MM.1S (cell line): ENCODE results near the gene SPINT2.

Experiments used
- DNase-seq: peaks from one replicate; pipeline ENCODE4 v3.0.0-alpha.2; 2015
- H2AFZ ChIP-seq: fragments of 300-600 bp; sonication (generic); 2 replicates; pipeline ENCODE4 v1.6.0; 2016; ENCODE audit warnings: antibody characterized with exemption, low read length
- H3F3A ChIP-seq: fragments of 300-600 bp; sonication (generic); 2 replicates; pipeline ENCODE4 v1.6.1; 2016; ENCODE audit warnings: mild to moderate bottlenecking, antibody characterized with exemption, low read length, moderate library complexity, mixed read lengths; ENCODE audit not compliant: insufficient read depth
- H3K27ac ChIP-seq: fragments of 300-600 bp; sonication (generic); 2 replicates; pipeline ENCODE4 v1.5.1; 2016; ENCODE audit warnings: mild to moderate bottlenecking, low read length
- H3K27me3 ChIP-seq: fragments of 300-600 bp; sonication (generic); replicated peaks from 2 replicates; pipeline ENCODE4 v1.6.0; 2016; ENCODE audit warnings: low read length; ENCODE audit not compliant: insufficient read depth
- H3K36me3 ChIP-seq: fragments of 300-600 bp; sonication (generic); replicated peaks from 2 replicates; pipeline ENCODE4 v1.6.1; 2016; ENCODE audit warnings: mild to moderate bottlenecking, low read length, mixed read lengths; ENCODE audit not compliant: insufficient read depth
- H3K4me1 ChIP-seq: fragments of 300-600 bp; sonication (generic); 2 replicates; pipeline ENCODE4 v1.6.1; 2016; ENCODE audit warnings: low read length, mixed read lengths
- H3K4me2 ChIP-seq: fragments of 300-600 bp; sonication (generic); 2 replicates; pipeline ENCODE4 v1.6.0; 2016; ENCODE audit warnings: low read depth, low read length
- H3K4me3 ChIP-seq: fragments of 300-600 bp; sonication (generic); 2 replicates; pipeline ENCODE4 v1.5.1; 2016; ENCODE audit warnings: low read length, mixed read lengths
- H3K79me2 ChIP-seq: fragments of 300-600 bp; sonication (generic); 2 replicates; pipeline ENCODE4 v1.6.1; 2016; ENCODE audit warnings: mixed run types, low read length, mixed read lengths
- H3K9ac ChIP-seq: fragments of 300-600 bp; sonication (generic); 2 replicates; pipeline ENCODE4 v1.6.1; 2016; ENCODE audit warnings: low read length, mixed read lengths
- H3K9me2 ChIP-seq: fragments of 300-600 bp; sonication (generic); replicated peaks from 2 replicates; pipeline ENCODE4 v1.6.1; 2016; ENCODE audit warnings: mild to moderate bottlenecking, low read length, mixed read lengths; ENCODE audit not compliant: insufficient read depth
- H3K9me3 ChIP-seq: fragments of 300-600 bp; sonication (generic); replicated peaks from 2 replicates; pipeline ENCODE4 v1.6.1; 2016; ENCODE audit warnings: mild to moderate bottlenecking, low read length, mixed read lengths; ENCODE audit not compliant: insufficient read depth
- H4K20me1 ChIP-seq: fragments of 300-600 bp; sonication (generic); 2 replicates; pipeline ENCODE4 v1.6.1; 2016; ENCODE audit warnings: mild to moderate bottlenecking, low read length, moderate library complexity, mixed read lengths; ENCODE audit not compliant: insufficient read depth
- EZH2 ChIP-seq: fragments of 300-600 bp; sonication (generic); optimal IDR thresholded peaks from 2 replicates; pipeline ENCODE3; 2017; ENCODE audit warnings: low read depth, mild to moderate bottlenecking, antibody characterized with exemption, low read length, mixed read lengths
- EZH2phosphoT487 ChIP-seq: fragments of 300-600 bp; sonication (generic); IDR thresholded peaks from 2 replicates; pipeline ENCODE4 v1.6.1; 2018; ENCODE audit warnings: antibody characterized with exemption, low read length
- TF ChIP-seq, protein P1 (sequence below): fragments of 300-600 bp; sonication (generic); IDR thresholded peaks from 2 replicates; pipeline ENCODE4 v1.5.1; 2016; ENCODE audit warnings: antibody characterized with exemption, low read length, mixed read lengths

SPINT2 gene

DNA sequence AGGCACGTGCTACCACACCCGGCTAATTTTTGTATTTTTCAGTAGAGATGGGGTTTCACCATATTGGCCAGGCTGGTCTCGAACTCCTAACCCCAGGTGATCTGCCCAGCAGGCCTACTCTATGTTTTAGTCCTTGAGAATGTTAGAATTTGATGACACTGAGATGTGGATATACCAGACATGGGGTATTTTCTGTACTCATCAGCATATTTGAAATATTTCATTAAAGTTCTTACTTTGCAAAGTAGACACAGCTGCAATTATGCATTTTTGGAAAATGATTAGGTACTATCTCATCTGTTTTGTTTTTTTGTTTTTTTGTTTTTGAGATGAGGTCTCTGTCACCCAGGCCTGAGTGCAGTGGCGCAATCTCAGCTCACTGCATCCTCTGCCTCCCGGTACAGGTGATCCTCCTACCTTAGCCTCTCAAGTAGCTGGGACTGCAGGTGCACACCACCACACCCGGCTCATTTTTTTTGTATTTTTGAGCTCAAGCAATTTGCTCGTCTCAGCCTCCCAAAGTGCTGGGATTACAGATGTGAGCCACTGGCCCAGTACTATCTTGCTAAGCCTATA, 12.7 kb downstream of the SPINT2 start:
- Histone ChIP-seq H3K79me2 (no peaks in the 10 kb centered on the region), H3K4me3 (no peak overlapping the region), H3F3A (no peaks in the 10 kb centered on the region), H3K9me2 (no peaks in the 10 kb centered on the region), H3K9me3 (no peaks in the 10 kb centered on the region), H3K27me3 (no peaks in the 10 kb centered on the region), H2AFZ (no peak overlapping the region), H3K9ac (no peak overlapping the region), H3K27ac (no peak overlapping the region), H3K4me1 (no peaks in the 10 kb centered on the region), H3K4me2 (no peak overlapping the region), H4K20me1 (no peaks in the 10 kb centered on the region), H3K36me3 (no peaks in the 10 kb centered on the region)
- no peak for DNase-seq
- TF ChIP-seq EZH2, result no peak
- TF ChIP-seq, protein P1, sequence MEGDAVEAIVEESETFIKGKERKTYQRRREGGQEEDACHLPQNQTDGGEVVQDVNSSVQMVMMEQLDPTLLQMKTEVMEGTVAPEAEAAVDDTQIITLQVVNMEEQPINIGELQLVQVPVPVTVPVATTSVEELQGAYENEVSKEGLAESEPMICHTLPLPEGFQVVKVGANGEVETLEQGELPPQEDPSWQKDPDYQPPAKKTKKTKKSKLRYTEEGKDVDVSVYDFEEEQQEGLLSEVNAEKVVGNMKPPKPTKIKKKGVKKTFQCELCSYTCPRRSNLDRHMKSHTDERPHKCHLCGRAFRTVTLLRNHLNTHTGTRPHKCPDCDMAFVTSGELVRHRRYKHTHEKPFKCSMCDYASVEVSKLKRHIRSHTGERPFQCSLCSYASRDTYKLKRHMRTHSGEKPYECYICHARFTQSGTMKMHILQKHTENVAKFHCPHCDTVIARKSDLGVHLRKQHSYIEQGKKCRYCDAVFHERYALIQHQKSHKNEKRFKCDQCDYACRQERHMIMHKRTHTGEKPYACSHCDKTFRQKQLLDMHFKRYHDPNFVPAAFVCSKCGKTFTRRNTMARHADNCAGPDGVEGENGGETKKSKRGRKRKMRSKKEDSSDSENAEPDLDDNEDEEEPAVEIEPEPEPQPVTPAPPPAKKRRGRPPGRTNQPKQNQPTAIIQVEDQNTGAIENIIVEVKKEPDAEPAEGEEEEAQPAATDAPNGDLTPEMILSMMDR, result no peak
- no peak for TF ChIP-seq EZH2phosphoT487

DNA sequence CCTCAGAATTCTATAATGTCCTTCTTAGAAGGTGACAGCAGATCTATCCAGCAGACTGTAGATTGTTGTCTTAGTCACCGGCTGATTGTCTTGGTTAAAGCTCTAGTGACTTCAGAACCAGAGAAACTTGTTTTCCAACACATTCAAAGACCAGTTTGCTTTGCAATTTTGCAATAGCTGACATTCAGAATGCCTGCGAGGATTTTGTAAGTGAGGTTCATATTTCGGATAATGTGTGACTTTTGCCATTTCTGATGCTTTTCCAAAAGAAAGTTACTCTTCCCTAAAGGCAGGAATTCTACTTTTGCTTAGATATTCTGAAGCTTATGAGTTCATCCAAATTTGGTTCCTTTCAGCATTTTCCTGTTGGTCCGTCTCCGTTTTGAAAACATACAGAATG, 13.2 kb downstream of the SPINT2 start:
- Histone ChIP-seq H3K4me2 (no peak overlapping the region), H3K9me3 (no peaks in the 10 kb centered on the region), H3K4me3 (no peak overlapping the region), H3K9ac (no peak overlapping the region), H3F3A (no peaks in the 10 kb centered on the region), H3K36me3 (no peaks in the 10 kb centered on the region), H3K79me2 (no peaks in the 10 kb centered on the region), H4K20me1 (no peaks in the 10 kb centered on the region), H2AFZ (no peak overlapping the region), H3K9me2 (no peaks in the 10 kb centered on the region), H3K27me3 (no peaks in the 10 kb centered on the region), H3K27ac (no peak overlapping the region), H3K4me1 (no peaks in the 10 kb centered on the region)
- no peak for TF ChIP-seq EZH2phosphoT487
- TF ChIP-seq EZH2, result no peak
- TF ChIP-seq, protein P1, result no peak
- DNase-seq, result no peak

DNA sequence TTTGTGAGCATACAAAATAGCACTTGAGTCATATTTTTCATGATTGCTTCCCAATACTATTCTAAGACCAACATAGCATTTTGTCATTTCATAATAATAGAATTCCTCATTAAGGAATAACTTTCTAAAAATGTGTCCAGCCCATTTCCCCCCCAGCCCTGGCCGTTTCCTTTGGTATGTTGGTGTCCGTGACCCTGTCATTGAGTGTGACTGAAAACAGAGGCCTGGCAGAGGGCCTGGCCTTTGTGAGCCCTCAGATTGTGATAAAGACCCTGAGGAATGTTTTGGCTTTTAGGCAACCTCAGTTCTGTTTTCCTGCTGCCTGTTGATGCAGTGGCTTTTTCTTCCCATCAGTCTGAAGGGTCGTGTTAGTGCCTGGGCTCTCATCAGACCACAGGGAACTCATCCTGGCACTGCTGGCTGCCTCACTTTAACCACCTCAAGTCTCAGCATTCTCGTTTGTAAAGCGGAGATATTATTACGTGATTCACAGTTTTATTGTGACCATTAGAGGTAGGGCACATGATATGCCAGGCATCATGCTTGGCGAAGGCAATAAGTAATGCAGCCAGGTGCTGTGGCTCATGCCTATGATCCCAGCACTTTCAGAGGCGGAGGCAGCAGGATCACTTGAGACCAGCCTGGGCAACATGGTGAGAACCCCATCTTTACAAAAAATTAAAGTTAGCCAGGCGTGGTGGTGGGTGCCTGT, 13.8 kb downstream of the SPINT2 start:
- Histone ChIP-seq H3K4me2 (no peak overlapping the region), H3K4me1 (no peaks in the 10 kb centered on the region), H2AFZ (no peak overlapping the region), H3K9me2 (no peaks in the 10 kb centered on the region), H3K79me2 (no peaks in the 10 kb centered on the region), H3K36me3 (no peaks in the 10 kb centered on the region), H3K4me3 (no peak overlapping the region), H3K9me3 (no peaks in the 10 kb centered on the region), H3K27ac (no peak overlapping the region), H3F3A (no peaks in the 10 kb centered on the region), H4K20me1 (no peaks in the 10 kb centered on the region), H3K27me3 (no peaks in the 10 kb centered on the region), H3K9ac (no peak overlapping the region)
- TF ChIP-seq EZH2phosphoT487, result no peak
- TF ChIP-seq, protein P1, result no peak
- TF ChIP-seq EZH2, result no peak
- DNase-seq, result no peak
